Medulla oblongata (tissue), 1 donor: Measurements from ENCODE around the gene TMEM82.
"Not testable (repeated sequence)": the region's sequence is repeated elsewhere in the genome, so short reads cannot be mapped to it uniquely, and the experiment has no call there.

Experiments
- DNase-seq: peaks from one replicate; pipeline ENCODE4 v3.0.0-alpha.2; 2015; ENCODE audit errors: extremely low spot score

Gene TMEM82

DNA sequence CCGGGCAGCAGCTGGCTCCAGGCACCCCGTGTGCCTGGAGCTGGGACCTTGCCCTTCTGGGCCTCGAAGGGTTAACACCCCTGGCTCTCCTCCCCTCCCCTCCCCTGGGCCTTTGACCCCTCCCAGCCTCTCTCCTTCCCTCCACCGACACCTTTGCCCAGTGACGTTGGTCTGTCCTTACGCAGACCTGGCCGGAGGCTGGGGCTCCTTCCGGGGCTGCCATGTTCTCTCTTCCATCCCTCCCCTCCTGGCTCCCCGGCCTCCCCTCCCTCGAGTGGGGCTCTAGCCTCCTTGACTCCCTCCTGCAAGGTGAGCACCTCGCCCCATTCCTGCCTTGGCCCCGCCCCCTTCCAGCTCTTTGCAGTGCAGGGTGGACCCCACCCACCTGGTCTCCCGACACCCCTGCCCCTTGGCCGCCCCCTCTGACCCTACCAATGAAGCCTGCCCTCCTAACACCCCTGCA, at the start of gene TMEM82:
Gene TMEM82 (plus strand): TSS at position 161 of the 463 bp plus-strand sequence. CDS start 61 bp downstream, at position 222.
- no peak for DNase-seq

DNA sequence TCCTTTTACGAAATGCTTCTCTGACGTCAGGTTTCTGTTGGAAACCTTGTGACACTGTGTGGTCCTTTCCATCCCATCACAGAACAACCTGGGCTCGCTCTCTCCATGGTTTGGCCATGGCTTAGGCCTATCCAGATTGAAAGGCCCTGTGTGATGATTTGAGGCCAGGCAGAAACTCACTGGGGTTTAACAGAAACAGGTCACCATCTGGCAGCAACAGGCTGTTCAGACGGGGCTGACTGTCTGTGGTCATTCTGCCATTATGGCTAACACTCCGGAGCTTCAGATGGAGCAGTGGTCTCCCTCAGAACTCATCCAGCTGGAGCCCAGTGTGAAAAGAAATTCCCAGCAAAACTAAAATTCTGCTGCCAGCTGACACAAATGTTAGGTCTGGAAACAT, 48.9 kb upstream of the TMEM82 start:
- no peak for DNase-seq

GRCh38 chr1:15696956-15697521, 45.3 kb upstream of the TMEM82 start:
- DNase-seq: peak; percentile 86

DNA sequence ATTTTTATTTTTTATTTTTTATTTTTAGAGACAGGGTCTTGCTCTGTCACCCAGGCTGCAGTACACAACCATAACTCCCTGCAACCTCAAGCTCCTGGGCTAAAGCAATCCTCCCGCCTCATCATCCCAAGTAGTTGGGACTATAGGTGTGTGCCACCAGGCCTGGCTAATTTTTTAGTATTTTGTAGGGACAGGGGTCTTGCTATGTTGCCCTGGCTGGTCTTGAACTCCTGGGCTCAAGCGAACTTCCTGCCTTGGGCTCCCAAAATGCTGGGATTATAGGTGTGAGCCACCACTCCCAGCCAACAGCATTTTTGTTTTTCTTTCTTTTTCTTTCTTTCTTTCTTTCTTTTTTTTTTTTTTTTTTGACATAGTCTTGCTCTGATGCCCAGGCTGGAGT, 44.1 kb upstream of the TMEM82 start:
- no peak for DNase-seq

GRCh38 chr1:15699321-15699720, 43.0 kb upstream of the TMEM82 start:
- DNase-seq: not testable (repeated sequence)

DNA sequence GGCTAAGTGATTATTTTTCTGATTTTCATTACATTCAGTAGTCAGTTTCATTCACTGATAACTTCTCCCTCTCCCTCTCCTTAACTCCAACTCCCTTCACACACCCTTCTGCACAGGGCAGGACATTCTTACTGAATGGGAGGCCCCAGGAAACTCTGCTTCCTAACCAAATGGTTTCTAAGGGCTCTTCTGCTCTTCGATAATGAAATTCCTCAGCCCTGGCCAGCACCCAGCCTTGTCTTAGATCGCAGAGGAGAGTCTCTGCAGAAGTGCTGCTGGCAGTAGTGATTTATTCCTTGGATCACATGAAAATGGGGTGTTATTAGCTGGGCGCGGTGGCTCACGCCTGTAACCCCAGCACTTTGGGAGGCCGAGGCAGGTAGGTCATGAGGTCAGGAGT, 41.8 kb upstream of the TMEM82 start:
- no peak for DNase-seq

DNA sequence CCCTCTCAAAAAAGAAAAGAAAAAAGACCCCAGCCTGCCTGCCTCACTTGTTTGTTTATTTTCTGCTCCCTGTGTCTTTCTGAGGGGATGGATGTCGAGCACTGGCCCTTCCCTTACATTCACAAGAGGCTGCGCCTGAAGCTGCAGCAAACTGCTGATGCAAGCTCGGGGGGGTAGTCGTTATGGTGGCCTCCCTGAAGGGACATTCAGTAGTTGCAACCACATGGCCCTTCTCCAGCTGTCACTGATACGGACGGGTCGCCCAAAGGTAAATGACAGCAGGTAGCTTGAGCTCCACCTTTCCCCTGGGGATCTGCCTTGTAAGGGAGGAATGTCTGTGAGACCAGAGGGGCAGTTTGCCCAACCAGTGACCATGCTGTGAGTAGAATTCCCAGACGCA, 40.5 kb upstream of the TMEM82 start:
- DNase-seq: no peak

GRCh38 chr1:15702722-15703550, 39.4 kb upstream of the TMEM82 start:
- DNase-seq: no peak

DNA sequence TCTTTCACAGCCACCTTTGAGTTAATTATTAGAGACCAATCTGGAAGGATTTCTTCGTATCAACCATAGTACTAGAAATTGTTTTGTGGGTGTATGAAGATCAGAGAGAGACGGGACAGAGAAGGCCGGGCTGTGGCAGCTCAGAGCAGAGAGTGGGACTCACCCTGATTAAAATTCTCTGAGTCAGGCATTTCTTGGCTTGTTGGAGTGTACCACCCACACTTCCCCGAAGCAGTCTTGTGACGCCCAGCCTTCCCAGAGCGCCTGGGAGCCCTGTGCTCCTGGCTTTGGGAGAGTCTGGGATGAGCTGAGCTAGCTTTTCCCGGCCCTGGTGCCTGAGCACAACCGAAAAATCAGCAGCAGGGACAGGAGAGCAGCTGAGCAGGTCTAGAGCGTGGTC, 38.7 kb upstream of the TMEM82 start:
- DNase-seq: peak; percentile 91

- DNase-seq: no peak
Measured at GRCh38 chr1:15704526-15705183, 37.6 kb upstream of the TMEM82 start.

GRCh38 chr1:15705184-15705566, 37.1 kb upstream of the TMEM82 start:
- DNase-seq: no peak

DNA sequence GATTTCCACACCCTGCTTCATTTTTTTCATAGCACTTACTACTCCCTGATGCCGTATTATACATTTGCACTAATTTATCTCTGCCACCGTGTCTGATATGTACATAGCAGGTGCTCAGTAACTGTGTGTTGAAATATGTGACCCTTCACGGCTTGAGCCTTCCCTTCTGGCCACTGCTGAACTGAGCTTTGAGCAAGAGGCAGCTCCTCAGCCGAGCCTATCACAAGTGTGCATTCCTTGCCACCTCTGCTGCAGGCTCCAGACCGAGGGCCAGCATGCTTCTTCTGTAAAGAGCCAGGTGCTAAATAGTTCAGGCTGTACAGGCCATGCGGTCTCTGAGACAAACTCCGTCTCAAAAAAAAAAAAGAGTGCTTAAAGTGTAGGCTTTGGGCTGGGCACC, 35.5 kb upstream of the TMEM82 start:
- no peak for DNase-seq

- DNase-seq: peak; percentile 21
Measured at GRCh38 chr1:15707239-15707925, 34.9 kb upstream of the TMEM82 start.

DNA sequence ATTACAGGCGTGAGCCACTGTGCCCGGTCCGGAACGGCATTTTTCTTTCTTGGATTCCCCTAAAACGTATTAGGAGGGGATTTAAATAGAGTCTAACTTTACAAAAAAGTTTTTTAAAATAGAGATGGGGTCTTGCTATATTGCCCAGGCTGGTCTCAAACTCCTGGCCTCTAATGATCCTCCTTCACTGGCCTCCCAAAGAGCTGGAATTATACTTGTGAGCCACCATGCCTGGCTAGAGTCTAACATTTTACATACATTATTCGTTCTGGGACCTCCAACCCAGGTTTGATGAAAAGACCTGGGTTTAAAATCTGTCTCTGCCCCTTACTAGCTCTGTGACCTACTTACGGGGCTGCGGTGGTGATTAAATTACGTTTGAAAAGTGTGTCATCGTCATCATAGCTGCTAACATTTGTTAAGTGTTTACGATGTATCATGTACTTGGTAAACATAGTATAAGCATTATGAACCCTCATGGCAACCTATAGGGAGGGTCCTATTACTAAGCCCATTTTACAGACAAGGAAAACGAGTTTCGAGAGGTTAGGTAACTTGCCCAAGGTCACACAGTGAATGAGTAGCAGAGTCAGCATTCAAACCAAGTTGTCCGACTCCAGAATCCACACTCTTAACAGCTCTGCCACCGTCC, 33.7 kb upstream of the TMEM82 start:
- no peak for DNase-seq

- DNase-seq: no peak
Measured at GRCh38 chr1:15709226-15709625, 33.1 kb upstream of the TMEM82 start.

GRCh38 chr1:15712168-15712567, 30.1 kb upstream of the TMEM82 start:
- DNase-seq: no peak

- peak; percentile 87 for DNase-seq
Measured at GRCh38 chr1:15714406-15715136, 27.7 kb upstream of the TMEM82 start.

- no peak for DNase-seq
Measured at GRCh38 chr1:15717418-15718125, 24.7 kb upstream of the TMEM82 start.

DNA sequence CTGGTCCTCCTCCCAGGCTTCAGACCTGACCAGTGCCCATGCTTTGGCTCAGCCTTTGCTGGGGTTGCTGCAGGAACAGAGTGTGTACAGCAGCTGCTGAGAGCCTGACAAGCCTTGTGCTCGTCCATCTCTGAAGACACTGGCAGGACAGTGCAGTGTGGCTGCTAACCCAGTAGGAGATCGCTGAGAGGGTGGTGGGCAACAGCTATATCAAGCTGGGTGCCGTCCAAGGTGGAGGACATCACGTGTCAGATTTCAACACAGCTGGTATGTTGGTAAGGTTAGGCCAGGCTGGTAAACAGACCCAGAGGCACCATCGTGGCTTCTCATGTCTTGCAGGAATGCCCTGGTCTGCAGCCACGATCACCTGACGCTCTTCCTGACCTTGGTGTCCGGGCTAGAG, 24.1 kb upstream of the TMEM82 start:
- DNase-seq: no peak

DNA sequence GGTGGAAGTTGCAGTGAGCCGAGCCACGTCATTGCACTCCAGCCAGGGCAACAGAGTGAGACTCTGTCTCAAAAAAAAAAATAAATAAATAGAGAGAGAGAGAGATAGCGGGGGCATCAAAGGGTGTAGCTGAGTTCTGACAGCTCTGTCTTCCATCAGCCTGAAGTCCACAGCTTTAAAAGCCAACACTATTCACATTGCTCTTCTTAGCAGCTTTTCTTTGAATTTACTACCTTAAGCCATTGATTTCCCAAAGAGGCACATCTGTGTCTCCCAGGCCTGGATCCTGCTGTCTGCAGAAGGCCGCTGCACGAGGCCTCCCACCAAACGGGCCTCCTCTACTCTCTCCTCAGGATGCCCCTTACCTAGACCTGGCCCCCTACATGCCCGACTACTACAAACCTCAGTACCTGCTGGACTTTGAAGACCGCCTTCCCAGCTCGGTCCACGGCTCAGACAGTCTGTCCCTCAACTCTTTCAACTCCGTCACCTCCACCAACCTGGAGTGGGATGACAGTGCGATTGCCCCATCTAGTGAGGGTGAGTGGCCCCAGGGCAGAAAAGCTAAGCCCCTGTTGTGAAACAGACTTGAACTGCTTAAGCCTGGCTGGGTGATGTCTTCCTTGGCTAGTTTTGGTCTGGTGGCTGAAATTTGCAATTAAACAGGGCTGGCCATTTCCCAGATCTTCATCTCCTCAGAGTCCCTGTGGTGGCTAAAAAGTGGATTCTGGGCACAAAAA, 22.7 kb upstream of the TMEM82 start:
- DNase-seq: no peak
